ENCODE measurements around the gene MORC2.
A peak's percentile ranks its signal among the peaks of the same experiment; 100 is the strongest.

The MORC2 gene

GRCh38 chr22:30968015-30968923 is at the start of gene MORC2:
MORC2 (minus strand) TSS chr22:30968774; CDS start chr22:30967889, 885 bp downstream.
- peak within 1 kb of the TSS; percentile 95 for H3K27ac ChIP-seq (ENCODE audit: low read depth, low read length)
- peaks cover 16% of the 10 kb centered on the region for H3K36me3 ChIP-seq (ENCODE audit: control insufficient read depth, insufficient read depth, low read length)
- H3K4me3 ChIP-seq (ENCODE audit: low read length): peak within 1 kb of the TSS; percentile 90
- no peaks in the 10 kb centered on the region for H3K27me3 ChIP-seq (ENCODE audit: control insufficient read depth, insufficient read depth, low read length)
- H3K4me1 ChIP-seq (ENCODE audit: control insufficient read depth, insufficient read depth, low read length): peaks cover 12% of the 10 kb centered on the region
- H3K9ac ChIP-seq (ENCODE audit: low read length): peak within 1 kb of the TSS; percentile 68

- H3K4me3 ChIP-seq (ENCODE audit: low read length): no peak overlapping the region
- H3K9ac ChIP-seq (ENCODE audit: low read length): no peak overlapping the region
- H3K27ac ChIP-seq (ENCODE audit: low read depth, low read length): no peak overlapping the region
- H3K27me3 ChIP-seq (ENCODE audit: control insufficient read depth, insufficient read depth, low read length): peaks cover 5% of the 10 kb centered on the region
- H3K36me3 ChIP-seq (ENCODE audit: control insufficient read depth, insufficient read depth, low read length): no peaks in the 10 kb centered on the region
- no peaks in the 10 kb centered on the region for H3K4me1 ChIP-seq (ENCODE audit: control insufficient read depth, insufficient read depth, low read length)
These were observed 37.0 kb upstream of the MORC2 start for GRCh38 chr22:31005535-31005934.

- Histone ChIP-seq H3K4me3 (ENCODE audit: low read length) (no peak overlapping the region), H3K36me3 (ENCODE audit: control insufficient read depth, insufficient read depth, low read length) (no peaks in the 10 kb centered on the region), H3K27ac (ENCODE audit: low read depth, low read length) (no peak overlapping the region), H3K4me1 (ENCODE audit: control insufficient read depth, insufficient read depth, low read length) (no peaks in the 10 kb centered on the region), H3K27me3 (ENCODE audit: control insufficient read depth, insufficient read depth, low read length) (peaks cover 5% of the 10 kb centered on the region), H3K9ac (ENCODE audit: low read length) (no peak overlapping the region)
These were observed 32.7 kb upstream of the MORC2 start for GRCh38 chr22:31001124-31001770.

- H3K36me3 ChIP-seq (ENCODE audit: control insufficient read depth, insufficient read depth, low read length): no peaks in the 10 kb centered on the region
- no peak overlapping the region for H3K27ac ChIP-seq (ENCODE audit: low read depth, low read length)
- H3K27me3 ChIP-seq (ENCODE audit: control insufficient read depth, insufficient read depth, low read length): peaks cover 5% of the 10 kb centered on the region
- H3K9ac ChIP-seq (ENCODE audit: low read length): no peak overlapping the region
- H3K4me3 ChIP-seq (ENCODE audit: low read length): no peak overlapping the region
- no peaks in the 10 kb centered on the region for H3K4me1 ChIP-seq (ENCODE audit: control insufficient read depth, insufficient read depth, low read length)
These were observed 29.8 kb upstream of the MORC2 start for GRCh38 chr22:30998329-30998728.

- no peak overlapping the region for H3K4me3 ChIP-seq (ENCODE audit: low read length)
- no peak overlapping the region for H3K27ac ChIP-seq (ENCODE audit: low read depth, low read length)
- no peak overlapping the region for H3K9ac ChIP-seq (ENCODE audit: low read length)
These were observed 27.9 kb upstream of the MORC2 start for GRCh38 chr22:30996462-30996861.

GRCh38 chr22:30994960-30995359 is 26.4 kb upstream of the MORC2 start:
- no peak overlapping the region for H3K27ac ChIP-seq (ENCODE audit: low read depth, low read length)
- H3K27me3 ChIP-seq (ENCODE audit: control insufficient read depth, insufficient read depth, low read length): no peaks in the 10 kb centered on the region
- no peaks in the 10 kb centered on the region for H3K4me1 ChIP-seq (ENCODE audit: control insufficient read depth, insufficient read depth, low read length)
- H3K36me3 ChIP-seq (ENCODE audit: control insufficient read depth, insufficient read depth, low read length): no peaks in the 10 kb centered on the region
- no peak overlapping the region for H3K4me3 ChIP-seq (ENCODE audit: low read length)
- H3K9ac ChIP-seq (ENCODE audit: low read length): no peak overlapping the region

More at GRCh38 chr22:30996462-30996861, 27.9 kb upstream of the MORC2 start:
- Histone ChIP-seq H3K4me1 (ENCODE audit: control insufficient read depth, insufficient read depth, low read length) (no peaks in the 10 kb centered on the region), H3K36me3 (ENCODE audit: control insufficient read depth, insufficient read depth, low read length) (no peaks in the 10 kb centered on the region), H3K27me3 (ENCODE audit: control insufficient read depth, insufficient read depth, low read length) (no peaks in the 10 kb centered on the region)

- Histone ChIP-seq H3K27me3 (ENCODE audit: control insufficient read depth, insufficient read depth, low read length) (no peaks in the 10 kb centered on the region), H3K4me3 (ENCODE audit: low read length) (no peak overlapping the region), H3K36me3 (ENCODE audit: control insufficient read depth, insufficient read depth, low read length) (no peaks in the 10 kb centered on the region), H3K9ac (ENCODE audit: low read length) (no peak overlapping the region), H3K27ac (ENCODE audit: low read depth, low read length) (no peak overlapping the region), H3K4me1 (ENCODE audit: control insufficient read depth, insufficient read depth, low read length) (no peaks in the 10 kb centered on the region)
These were observed 24.0 kb upstream of the MORC2 start for GRCh38 chr22:30992565-30992964.

GRCh38 chr22:30990690-30991089 is 22.1 kb upstream of the MORC2 start:
- Histone ChIP-seq H3K4me1 (ENCODE audit: control insufficient read depth, insufficient read depth, low read length) (no peaks in the 10 kb centered on the region), H3K9ac (ENCODE audit: low read length) (no peak overlapping the region), H3K4me3 (ENCODE audit: low read length) (no peak overlapping the region), H3K27ac (ENCODE audit: low read depth, low read length) (no peak overlapping the region), H3K27me3 (ENCODE audit: control insufficient read depth, insufficient read depth, low read length) (no peaks in the 10 kb centered on the region), H3K36me3 (ENCODE audit: control insufficient read depth, insufficient read depth, low read length) (no peaks in the 10 kb centered on the region)

GRCh38 chr22:30989474-30989873 is 20.9 kb upstream of the MORC2 start:
- Histone ChIP-seq H3K4me3 (ENCODE audit: low read length) (no peak overlapping the region), H3K36me3 (ENCODE audit: control insufficient read depth, insufficient read depth, low read length) (no peaks in the 10 kb centered on the region), H3K27ac (ENCODE audit: low read depth, low read length) (no peak overlapping the region), H3K4me1 (ENCODE audit: control insufficient read depth, insufficient read depth, low read length) (no peaks in the 10 kb centered on the region), H3K27me3 (ENCODE audit: control insufficient read depth, insufficient read depth, low read length) (no peaks in the 10 kb centered on the region), H3K9ac (ENCODE audit: low read length) (no peak overlapping the region)

- no peak overlapping the region for H3K4me3 ChIP-seq (ENCODE audit: low read length)
- H3K27ac ChIP-seq (ENCODE audit: low read depth, low read length): no peak overlapping the region
- H3K4me1 ChIP-seq (ENCODE audit: control insufficient read depth, insufficient read depth, low read length): no peaks in the 10 kb centered on the region
- H3K36me3 ChIP-seq (ENCODE audit: control insufficient read depth, insufficient read depth, low read length): no peaks in the 10 kb centered on the region
- no peak overlapping the region for H3K9ac ChIP-seq (ENCODE audit: low read length)
- no peaks in the 10 kb centered on the region for H3K27me3 ChIP-seq (ENCODE audit: control insufficient read depth, insufficient read depth, low read length)
These were observed 17.1 kb upstream of the MORC2 start for GRCh38 chr22:30985561-30986208.

GRCh38 chr22:30984317-30984716 is 15.7 kb upstream of the MORC2 start:
- Histone ChIP-seq H3K36me3 (ENCODE audit: control insufficient read depth, insufficient read depth, low read length) (no peaks in the 10 kb centered on the region), H3K27ac (ENCODE audit: low read depth, low read length) (no peak overlapping the region), H3K4me1 (ENCODE audit: control insufficient read depth, insufficient read depth, low read length) (no peaks in the 10 kb centered on the region)

GRCh38 chr22:30982512-30982911 is 13.9 kb upstream of the MORC2 start:
- no peaks in the 10 kb centered on the region for H3K27me3 ChIP-seq (ENCODE audit: control insufficient read depth, insufficient read depth, low read length)

More at GRCh38 chr22:30984317-30984716, 15.7 kb upstream of the MORC2 start:
- H3K4me3 ChIP-seq (ENCODE audit: low read length): no peak overlapping the region
- H3K9ac ChIP-seq (ENCODE audit: low read length): no peak overlapping the region
- no peaks in the 10 kb centered on the region for H3K27me3 ChIP-seq (ENCODE audit: control insufficient read depth, insufficient read depth, low read length)

More at GRCh38 chr22:30982512-30982911, 13.9 kb upstream of the MORC2 start:
- no peak overlapping the region for H3K4me3 ChIP-seq (ENCODE audit: low read length)
- no peak overlapping the region for H3K27ac ChIP-seq (ENCODE audit: low read depth, low read length)
- no peak overlapping the region for H3K9ac ChIP-seq (ENCODE audit: low read length)
- no peaks in the 10 kb centered on the region for H3K36me3 ChIP-seq (ENCODE audit: control insufficient read depth, insufficient read depth, low read length)
- no peaks in the 10 kb centered on the region for H3K4me1 ChIP-seq (ENCODE audit: control insufficient read depth, insufficient read depth, low read length)

All from rectal smooth muscle tissue (tissue), 1 donor.